C4-2B (cell line): ENCODE data around the gene WDR48.

Experiments used
- H3K27ac ChIP-seq: fragments of 450-650 bp; 2 replicates; pipeline ENCODE4 v1.5.1; 2017
- CTCF ChIP-seq: fragments of 450-650 bp; conservative IDR thresholded peaks from 2 replicates; pipeline ENCODE4 v1.5.1; 2017; ENCODE audit warnings: mild to moderate bottlenecking
- ZFX ChIP-seq: fragments of 450-650 bp; IDR thresholded peaks from 2 replicates; pipeline ENCODE4 v1.6.1; 2017

The WDR48 gene

GRCh38 chr3:39021029-39021428, 30.8 kb upstream of the WDR48 start:
- TF ChIP-seq CTCF = no peak
- TF ChIP-seq ZFX = no peak
- no peak overlapping the region for H3K27ac ChIP-seq

- no peak overlapping the region for H3K27ac ChIP-seq
Measured at GRCh38 chr3:39021465-39022285, 30.1 kb upstream of the WDR48 start.

GRCh38 chr3:39022286-39022630, 29.6 kb upstream of the WDR48 start:
- no peak overlapping the region for H3K27ac ChIP-seq
- TF ChIP-seq CTCF (no peak), ZFX (no peak)

More at GRCh38 chr3:39021465-39022285, 30.1 kb upstream of the WDR48 start:
- TF ChIP-seq CTCF (no peak), ZFX (no peak)

GRCh38 chr3:39024497-39024896, 27.3 kb upstream of the WDR48 start:
- TF ChIP-seq ZFX (no peak), CTCF (no peak)
- no peak overlapping the region for H3K27ac ChIP-seq

GRCh38 chr3:39025222-39025970, 26.4 kb upstream of the WDR48 start:
- TF ChIP-seq ZFX (no peak), CTCF (no peak)

GRCh38 chr3:39028546-39028945, 23.3 kb upstream of the WDR48 start:
- H3K27ac ChIP-seq = no peak overlapping the region
- TF ChIP-seq ZFX = no peak
- no peak for TF ChIP-seq CTCF

More at GRCh38 chr3:39025222-39025970, 26.4 kb upstream of the WDR48 start:
- H3K27ac ChIP-seq = no peak overlapping the region

- TF ChIP-seq ZFX = no peak
- TF ChIP-seq CTCF = no peak
Measured at GRCh38 chr3:39029556-39029955, 22.3 kb upstream of the WDR48 start.

More at GRCh38 chr3:39029556-39029955, 22.3 kb upstream of the WDR48 start:
- H3K27ac ChIP-seq = no peak overlapping the region
